Right lobe of liver (tissue), 4 donors: ENCODE measurements around the gene DLX3.

ENCODE experiments used
- POLR2A ChIP-seq: fragments of 450-650 bp; IDR thresholded peaks from one replicate; pipeline ENCODE4 v1.6.1; 2017; ENCODE audit warnings: antibody characterized with exemption, mild to moderate bottlenecking
- TF ChIP-seq, protein P1 (sequence below), 4 donors: fragments of 200-600 bp in 3 of 4; fragments of 450-650 bp in 1 of 4; IDR thresholded peaks; one replicate each; pipeline versions ENCODE4 v1.5.1 to v1.8.0; 2016 to 2022; ENCODE audit warnings: antibody characterized with exemption in 4 of 4, mild to moderate bottlenecking in 2 of 4
- donor health status: DM: no; HTN: no; CAD: no.
- donor health status: DM: no; HTN: no; CAD: no.
- donor health status: DM: no; HTN: yes; CAD: no.

DNA sequence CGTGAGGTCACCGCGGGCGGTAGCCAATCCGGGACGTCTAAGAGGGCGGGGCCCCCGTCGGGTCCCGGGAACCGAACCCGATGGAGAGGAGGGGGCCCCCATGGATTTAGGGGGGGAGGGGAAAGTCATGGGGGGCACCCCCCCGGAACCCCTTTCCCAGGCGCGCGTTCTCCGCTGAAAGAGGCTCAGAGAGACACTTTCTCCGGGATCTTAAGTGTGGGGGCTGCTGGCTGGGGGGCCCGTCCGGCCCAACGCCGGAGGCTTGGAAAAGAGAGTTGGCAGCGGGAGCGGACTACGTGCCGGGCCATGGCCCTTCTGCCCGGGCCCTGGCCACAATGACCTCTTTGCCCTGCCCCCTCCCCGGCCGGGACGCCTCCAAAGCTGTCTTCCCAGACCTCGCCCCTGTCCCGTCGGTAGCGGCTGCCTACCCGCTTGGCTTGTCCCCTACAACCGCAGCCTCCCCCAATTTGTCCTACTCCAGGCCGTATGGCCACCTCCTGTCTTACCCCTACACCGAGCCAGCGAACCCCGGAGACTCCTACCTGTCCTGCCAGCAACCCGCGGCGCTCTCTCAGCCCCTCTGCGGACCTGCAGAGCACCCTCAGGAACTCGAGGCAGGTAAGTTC, 25.8 kb downstream of the DLX3 start, which contains the start of gene DLX4:
- no peak for TF ChIP-seq POLR2A
- TF ChIP-seq, protein P1, sequence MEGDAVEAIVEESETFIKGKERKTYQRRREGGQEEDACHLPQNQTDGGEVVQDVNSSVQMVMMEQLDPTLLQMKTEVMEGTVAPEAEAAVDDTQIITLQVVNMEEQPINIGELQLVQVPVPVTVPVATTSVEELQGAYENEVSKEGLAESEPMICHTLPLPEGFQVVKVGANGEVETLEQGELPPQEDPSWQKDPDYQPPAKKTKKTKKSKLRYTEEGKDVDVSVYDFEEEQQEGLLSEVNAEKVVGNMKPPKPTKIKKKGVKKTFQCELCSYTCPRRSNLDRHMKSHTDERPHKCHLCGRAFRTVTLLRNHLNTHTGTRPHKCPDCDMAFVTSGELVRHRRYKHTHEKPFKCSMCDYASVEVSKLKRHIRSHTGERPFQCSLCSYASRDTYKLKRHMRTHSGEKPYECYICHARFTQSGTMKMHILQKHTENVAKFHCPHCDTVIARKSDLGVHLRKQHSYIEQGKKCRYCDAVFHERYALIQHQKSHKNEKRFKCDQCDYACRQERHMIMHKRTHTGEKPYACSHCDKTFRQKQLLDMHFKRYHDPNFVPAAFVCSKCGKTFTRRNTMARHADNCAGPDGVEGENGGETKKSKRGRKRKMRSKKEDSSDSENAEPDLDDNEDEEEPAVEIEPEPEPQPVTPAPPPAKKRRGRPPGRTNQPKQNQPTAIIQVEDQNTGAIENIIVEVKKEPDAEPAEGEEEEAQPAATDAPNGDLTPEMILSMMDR (IDR thresholded peaks at IDR 0.05) = no peak
